ENCODE data around the gene CADM1.

DNA sequence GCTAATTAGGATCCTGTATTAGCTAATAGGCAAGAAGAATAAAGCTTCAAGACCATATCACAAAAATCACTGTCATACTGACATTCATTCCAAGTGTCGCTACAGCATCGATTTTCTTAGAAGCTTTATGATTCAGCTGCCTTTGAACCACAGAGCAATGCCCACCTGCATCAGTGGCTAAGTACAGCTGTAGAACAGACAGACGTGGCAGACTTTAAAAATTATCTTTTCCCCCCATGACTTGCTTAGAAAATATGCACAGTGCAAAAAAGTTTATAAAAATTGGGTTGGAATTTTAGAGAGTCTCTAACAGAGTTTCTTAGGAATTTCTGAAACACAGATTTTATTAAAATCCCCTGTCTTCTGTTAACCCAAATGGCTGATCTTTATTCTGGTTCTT is 120.8 kb downstream of the CADM1 start:
- TF ChIP-seq POLR2AphosphoS5 (IDR thresholded peaks at IDR 0.05; ENCODE audit: borderline replicate concordance, low read depth, low read length) (no peak), EZH2 (IDR thresholded peaks at IDR 0.05) (no peak)

All from SK-N-MC (cell line).